Fibroblast of lung (primary cell): ENCODE data around the gene SCGN.

Experiments used
- EZH2 ChIP-seq: IDR thresholded peaks from 2 replicates; pipeline ENCODE4 v1.5.1; 2012; ENCODE audit warnings: low read length, control low read depth, mild to moderate bottlenecking; ENCODE audit errors: missing control alignments
- TF ChIP-seq, protein P1 (sequence below), 2 donors: IDR thresholded peaks in 1 of 2; conservative IDR thresholded peaks in 1 of 2; 1 replicate in 1 of 2; 2 replicates in 1 of 2; pipeline ENCODE4 v1.5.1; 2011 to 2012; ENCODE audit warnings: low read length in 2 of 2, control low read depth in 1 of 2, inconsistent platforms in 1 of 2, low read depth in 1 of 2, mild to moderate bottlenecking in 1 of 2

DNA sequence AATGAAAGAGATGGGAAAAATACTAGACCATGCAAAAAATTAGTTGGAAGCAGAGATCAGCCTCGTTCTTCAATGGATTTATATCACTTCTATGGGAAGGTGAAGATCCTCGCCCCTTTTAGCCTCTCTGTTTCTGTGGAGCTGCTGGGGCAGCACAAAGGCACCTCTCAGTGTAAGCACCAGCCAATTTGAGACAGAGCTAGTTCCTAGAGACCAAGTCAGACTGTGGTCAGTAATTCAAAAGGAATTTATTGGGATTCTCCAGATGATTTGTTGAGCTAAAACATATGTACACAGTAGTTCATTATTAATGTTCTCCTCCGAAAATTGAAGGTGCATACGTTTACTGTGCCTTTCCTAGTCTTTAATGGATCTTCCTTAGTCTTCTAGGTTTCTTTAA, 42.4 kb downstream of the SCGN start:
- no peak for TF ChIP-seq EZH2
- TF ChIP-seq, protein P1, sequence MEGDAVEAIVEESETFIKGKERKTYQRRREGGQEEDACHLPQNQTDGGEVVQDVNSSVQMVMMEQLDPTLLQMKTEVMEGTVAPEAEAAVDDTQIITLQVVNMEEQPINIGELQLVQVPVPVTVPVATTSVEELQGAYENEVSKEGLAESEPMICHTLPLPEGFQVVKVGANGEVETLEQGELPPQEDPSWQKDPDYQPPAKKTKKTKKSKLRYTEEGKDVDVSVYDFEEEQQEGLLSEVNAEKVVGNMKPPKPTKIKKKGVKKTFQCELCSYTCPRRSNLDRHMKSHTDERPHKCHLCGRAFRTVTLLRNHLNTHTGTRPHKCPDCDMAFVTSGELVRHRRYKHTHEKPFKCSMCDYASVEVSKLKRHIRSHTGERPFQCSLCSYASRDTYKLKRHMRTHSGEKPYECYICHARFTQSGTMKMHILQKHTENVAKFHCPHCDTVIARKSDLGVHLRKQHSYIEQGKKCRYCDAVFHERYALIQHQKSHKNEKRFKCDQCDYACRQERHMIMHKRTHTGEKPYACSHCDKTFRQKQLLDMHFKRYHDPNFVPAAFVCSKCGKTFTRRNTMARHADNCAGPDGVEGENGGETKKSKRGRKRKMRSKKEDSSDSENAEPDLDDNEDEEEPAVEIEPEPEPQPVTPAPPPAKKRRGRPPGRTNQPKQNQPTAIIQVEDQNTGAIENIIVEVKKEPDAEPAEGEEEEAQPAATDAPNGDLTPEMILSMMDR (conservative IDR thresholded peaks at IDR 0.05 in 1 of 2, IDR thresholded peaks at IDR 0.05 in 1 of 2; ENCODE audit: low read depth in 1 of 2, low read length in 2 of 2) = no peak
